ENCODE results near the gene EVI5. TPM values are rescaled to one million over a fixed set of nuclear protein-coding genes. Genes with fewer than 3 reads are reported as not detected.
A peak's percentile ranks its signal among the peaks of the same experiment; 100 is the strongest.

EVI5 gene
- 15.6 and 30.8 TPM in 2 replicates for total RNA-seq
- 16.3 and 26.2 TPM in 2 replicates for polyA plus RNA-seq

- DNase-seq (ENCODE audit: low read depth in 1 of 2, low spot score in 1 of 2) = peak; percentile 96 to 99
- Histone ChIP-seq H3K27me3 (no peaks in the 10 kb centered on the region), H3K36me3 (no peaks in the 10 kb centered on the region), H3K27ac (peak within 1 kb of the TSS; percentile 94), H3K9me3 (ENCODE audit: low read depth) (no peaks in the 10 kb centered on the region), H3K4me3 (peak within 1 kb of the TSS; percentile 79), H3K4me1 (ENCODE audit: low read depth) (peaks cover 4% of the 10 kb centered on the region)
- peak; percentile 35 for TF ChIP-seq CTCF (IDR thresholded peaks at IDR 0.05; ENCODE audit: low read depth, low read length)
These were observed at the start of gene EVI5 for GRCh38 chr1:92784639-92785500. Gene EVI5, minus strand, starts transcription at chr1:92785108. Its CDS starts 48,562 bp downstream, at chr1:92736546.

- Histone ChIP-seq H3K9me3 (ENCODE audit: low read depth) (no peaks in the 10 kb centered on the region), H3K27me3 (no peaks in the 10 kb centered on the region), H3K36me3 (peaks cover 59% of the 10 kb centered on the region), H3K4me1 (ENCODE audit: low read depth) (peaks cover 13% of the 10 kb centered on the region), H3K4me3 (no peak overlapping the region), H3K27ac (peak overlapping the region; percentile 46)
- TF ChIP-seq CTCF (IDR thresholded peaks at IDR 0.05; ENCODE audit: low read depth, low read length) = no peak
- no peak for DNase-seq (ENCODE audit: low read depth in 1 of 2, low spot score in 1 of 2)
These were observed 49.7 kb upstream of the EVI5 start for GRCh38 chr1:92834617-92835016.

GRCh38 chr1:92833840-92834239 is 48.9 kb upstream of the EVI5 start:
- no peaks in the 10 kb centered on the region for H3K27me3 ChIP-seq
- peaks cover 13% of the 10 kb centered on the region for H3K4me1 ChIP-seq (ENCODE audit: low read depth)
- H3K9me3 ChIP-seq (ENCODE audit: low read depth) = no peaks in the 10 kb centered on the region
- DNase-seq (ENCODE audit: low read depth in 1 of 2, low spot score in 1 of 2) = no peak
- peak overlapping the region; percentile 1 for H3K27ac ChIP-seq
- no peak for TF ChIP-seq CTCF (IDR thresholded peaks at IDR 0.05; ENCODE audit: low read depth, low read length)
- H3K36me3 ChIP-seq = peaks cover 53% of the 10 kb centered on the region
- H3K4me3 ChIP-seq = peak overlapping the region; percentile 95

- Histone ChIP-seq H3K9me3 (ENCODE audit: low read depth) (no peaks in the 10 kb centered on the region), H3K36me3 (peaks cover 41% of the 10 kb centered on the region), H3K4me3 (peak overlapping the region; percentile 95), H3K27ac (peak overlapping the region; percentile 97), H3K4me1 (ENCODE audit: low read depth) (peaks cover 13% of the 10 kb centered on the region), H3K27me3 (no peaks in the 10 kb centered on the region)
- TF ChIP-seq CTCF (IDR thresholded peaks at IDR 0.05; ENCODE audit: low read depth, low read length) = no peak
- DNase-seq (ENCODE audit: low read depth in 1 of 2, low spot score in 1 of 2) = peak in 1 of 2 donors; percentile 36
These were observed 47.7 kb upstream of the EVI5 start for GRCh38 chr1:92832537-92833114.

GRCh38 chr1:92831762-92832536 is 47.0 kb upstream of the EVI5 start, which contains the start of gene RPL5:
Gene RPL5, plus strand, starts transcription at chr1:92832040. Its CDS starts 75 bp downstream, at chr1:92832115.
- Histone ChIP-seq H3K27ac (peak within 1 kb of the TSS; percentile 97), H3K27me3 (no peaks in the 10 kb centered on the region), H3K9me3 (ENCODE audit: low read depth) (no peaks in the 10 kb centered on the region), H3K36me3 (peaks cover 34% of the 10 kb centered on the region), H3K4me3 (peak within 1 kb of the TSS; percentile 95), H3K4me1 (ENCODE audit: low read depth) (peaks cover 13% of the 10 kb centered on the region)
- TF ChIP-seq CTCF (IDR thresholded peaks at IDR 0.05; ENCODE audit: low read depth, low read length) = peak; percentile 98
- peak; percentile 98 to 99 for DNase-seq (ENCODE audit: low read depth in 1 of 2, low spot score in 1 of 2)
